IPS-20b (cell line): ENCODE results near the gene GNA12.

Experiments
- H3K27ac ChIP-seq: one replicate; pipeline ENCODE4 v1.5.1; 2013; ENCODE audit warnings: low read length
- H3K27me3 ChIP-seq: 2 replicates; pipeline ENCODE4 v1.6.1; 2013; ENCODE audit warnings: mild to moderate bottlenecking, low read length, inconsistent platforms; ENCODE audit not compliant: insufficient read depth
- H3K36me3 ChIP-seq: 2 replicates; pipeline ENCODE4 v1.6.1; 2013; ENCODE audit warnings: low read depth, mild to moderate bottlenecking, inconsistent platforms, low read length, moderate library complexity; ENCODE audit not compliant: insufficient read depth
- H3K4me1 ChIP-seq: 2 replicates; pipeline ENCODE4 v1.6.1; 2013; ENCODE audit warnings: mild to moderate bottlenecking, control low read depth, inconsistent platforms, low read length, moderate library complexity; ENCODE audit not compliant: insufficient read depth
- H3K4me3 ChIP-seq: 2 replicates; pipeline ENCODE4 v1.5.1; 2013; ENCODE audit warnings: mild to moderate bottlenecking, low read length, inconsistent platforms
- H3K9ac ChIP-seq: 2 replicates; pipeline ENCODE4 v1.6.1; 2013; ENCODE audit warnings: low read depth, mild to moderate bottlenecking, inconsistent platforms, low read length, moderate library complexity
- H3K9me3 ChIP-seq: 2 replicates; pipeline ENCODE4 v1.6.1; 2013; ENCODE audit warnings: mild to moderate bottlenecking, low read depth, low read length, inconsistent platforms; ENCODE audit not compliant: insufficient read depth

The GNA12 gene

GRCh38 chr7:2709553-2710285, 134.4 kb downstream of the GNA12 start:
- Histone ChIP-seq H3K27me3 (no peaks in the 10 kb centered on the region), H3K9ac (no peak overlapping the region), H3K4me3 (no peak overlapping the region), H3K9me3 (no peaks in the 10 kb centered on the region), H3K4me1 (no peaks in the 10 kb centered on the region), H3K36me3 (no peaks in the 10 kb centered on the region), H3K27ac (no peak overlapping the region)

- Histone ChIP-seq H3K27me3 (no peaks in the 10 kb centered on the region), H3K36me3 (no peaks in the 10 kb centered on the region), H3K27ac (no peak overlapping the region), H3K9ac (no peak overlapping the region), H3K4me3 (no peak overlapping the region), H3K4me1 (no peaks in the 10 kb centered on the region), H3K9me3 (no peaks in the 10 kb centered on the region)
Observed at GRCh38 chr7:2708547-2709310, 135.4 kb downstream of the GNA12 start.

- Histone ChIP-seq H3K4me1 (no peaks in the 10 kb centered on the region), H3K9ac (no peak overlapping the region), H3K4me3 (no peak overlapping the region), H3K27ac (no peak overlapping the region), H3K36me3 (no peaks in the 10 kb centered on the region), H3K9me3 (no peaks in the 10 kb centered on the region), H3K27me3 (no peaks in the 10 kb centered on the region)
Observed at GRCh38 chr7:2708041-2708440, 136.1 kb downstream of the GNA12 start.

DNA sequence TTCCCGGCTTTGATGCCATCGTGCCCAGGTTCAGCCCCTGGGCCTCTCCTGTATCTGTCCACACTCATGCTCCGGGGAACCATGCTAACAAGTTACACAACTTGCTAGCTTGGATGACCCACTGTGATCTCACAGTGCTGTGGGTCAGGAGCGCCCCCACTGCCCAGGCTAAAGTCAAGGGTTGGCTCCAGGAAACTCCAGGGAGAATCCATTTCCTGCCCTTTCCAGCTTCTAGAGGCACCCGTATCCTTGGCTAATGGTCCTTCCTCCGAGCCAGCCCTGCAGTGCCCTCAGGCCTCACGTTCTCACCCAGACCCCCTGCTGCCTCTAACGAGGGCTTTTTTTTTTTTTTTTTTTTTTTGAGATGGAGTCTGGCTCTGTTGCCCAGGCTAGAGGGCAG, 136.6 kb downstream of the GNA12 start:
- H3K36me3 ChIP-seq: no peaks in the 10 kb centered on the region
- no peaks in the 10 kb centered on the region for H3K9me3 ChIP-seq
- no peak overlapping the region for H3K4me3 ChIP-seq
- H3K9ac ChIP-seq: no peak overlapping the region
- H3K27me3 ChIP-seq: no peaks in the 10 kb centered on the region
- no peaks in the 10 kb centered on the region for H3K4me1 ChIP-seq
- no peak overlapping the region for H3K27ac ChIP-seq

DNA sequence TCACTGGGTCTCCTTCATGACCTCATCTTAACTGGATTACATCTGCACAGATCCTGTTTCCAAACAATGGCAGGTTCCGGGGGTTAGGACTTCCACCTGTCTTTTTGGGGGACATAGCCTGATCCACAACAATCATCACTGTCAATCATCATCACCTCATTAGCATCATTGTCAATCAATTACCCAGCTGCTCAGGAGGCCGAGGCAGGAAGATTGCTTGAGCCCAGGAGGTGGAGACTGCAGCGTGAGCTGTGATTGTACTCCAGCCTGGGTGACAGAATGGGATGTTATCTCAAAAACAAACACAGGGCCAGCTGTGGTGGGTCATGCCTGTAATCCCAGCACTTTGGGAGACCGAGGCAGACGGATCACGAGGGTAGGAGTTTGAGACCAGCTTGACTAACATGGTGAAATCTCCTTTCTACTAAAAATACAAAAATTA, 137.4 kb downstream of the GNA12 start:
- no peak overlapping the region for H3K27ac ChIP-seq
- no peaks in the 10 kb centered on the region for H3K27me3 ChIP-seq
- H3K4me3 ChIP-seq: no peak overlapping the region
- no peak overlapping the region for H3K9ac ChIP-seq
- no peaks in the 10 kb centered on the region for H3K36me3 ChIP-seq
- H3K4me1 ChIP-seq: no peaks in the 10 kb centered on the region
- H3K9me3 ChIP-seq: no peaks in the 10 kb centered on the region

DNA sequence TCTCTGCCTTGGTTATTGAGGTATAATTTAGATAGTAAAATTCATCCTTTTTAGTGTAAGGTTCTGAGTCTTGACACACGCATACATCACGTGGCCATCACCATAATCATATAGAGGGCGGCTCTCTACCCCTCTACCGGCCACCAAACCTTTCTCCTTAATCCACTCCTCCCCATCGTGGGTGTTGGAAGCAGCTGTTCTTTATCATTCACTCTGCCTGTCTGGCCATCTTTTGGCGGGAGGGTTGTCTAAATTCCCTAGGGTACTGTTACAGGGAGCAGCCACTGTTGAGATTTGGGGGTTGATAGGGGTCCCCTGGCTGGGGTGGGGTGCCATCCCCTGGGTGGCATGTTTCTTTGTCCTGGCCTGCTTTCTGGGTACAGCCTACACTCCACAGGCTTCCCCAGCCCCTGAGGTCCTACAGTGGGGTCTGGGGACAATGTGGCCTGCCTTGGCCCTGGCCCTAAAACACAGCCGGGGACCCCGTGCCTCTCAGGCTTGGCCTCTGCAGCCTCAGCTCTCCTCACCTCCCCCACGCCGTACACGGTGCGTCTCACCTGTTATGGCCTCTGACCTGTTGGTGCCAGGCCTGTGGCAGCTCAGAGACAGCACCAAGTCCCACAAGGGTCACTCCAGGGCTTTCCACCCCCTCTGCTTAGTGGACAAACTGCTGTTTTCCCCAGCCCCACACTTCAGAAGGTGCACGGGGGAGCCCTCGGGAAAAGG, 138.6 kb downstream of the GNA12 start:
- Histone ChIP-seq H3K27ac (no peak overlapping the region), H3K36me3 (no peaks in the 10 kb centered on the region), H3K4me3 (no peak overlapping the region), H3K27me3 (no peaks in the 10 kb centered on the region), H3K9ac (no peak overlapping the region), H3K4me1 (no peaks in the 10 kb centered on the region), H3K9me3 (no peaks in the 10 kb centered on the region)

GRCh38 chr7:2702594-2702957, 141.5 kb downstream of the GNA12 start:
- Histone ChIP-seq H3K4me1 (no peaks in the 10 kb centered on the region), H3K27ac (no peak overlapping the region), H3K27me3 (no peaks in the 10 kb centered on the region), H3K9ac (no peak overlapping the region), H3K4me3 (no peak overlapping the region), H3K36me3 (no peaks in the 10 kb centered on the region), H3K9me3 (no peaks in the 10 kb centered on the region)

GRCh38 chr7:2701832-2702593, 142.1 kb downstream of the GNA12 start:
- Histone ChIP-seq H3K9me3 (no peaks in the 10 kb centered on the region), H3K4me1 (no peaks in the 10 kb centered on the region), H3K9ac (no peak overlapping the region), H3K27ac (no peak overlapping the region), H3K36me3 (no peaks in the 10 kb centered on the region), H3K27me3 (no peaks in the 10 kb centered on the region), H3K4me3 (no peak overlapping the region)

GRCh38 chr7:2701424-2701823, 142.7 kb downstream of the GNA12 start:
- Histone ChIP-seq H3K4me3 (no peak overlapping the region), H3K4me1 (no peaks in the 10 kb centered on the region), H3K27ac (no peak overlapping the region), H3K36me3 (no peaks in the 10 kb centered on the region), H3K27me3 (no peaks in the 10 kb centered on the region), H3K9ac (no peak overlapping the region), H3K9me3 (no peaks in the 10 kb centered on the region)

DNA sequence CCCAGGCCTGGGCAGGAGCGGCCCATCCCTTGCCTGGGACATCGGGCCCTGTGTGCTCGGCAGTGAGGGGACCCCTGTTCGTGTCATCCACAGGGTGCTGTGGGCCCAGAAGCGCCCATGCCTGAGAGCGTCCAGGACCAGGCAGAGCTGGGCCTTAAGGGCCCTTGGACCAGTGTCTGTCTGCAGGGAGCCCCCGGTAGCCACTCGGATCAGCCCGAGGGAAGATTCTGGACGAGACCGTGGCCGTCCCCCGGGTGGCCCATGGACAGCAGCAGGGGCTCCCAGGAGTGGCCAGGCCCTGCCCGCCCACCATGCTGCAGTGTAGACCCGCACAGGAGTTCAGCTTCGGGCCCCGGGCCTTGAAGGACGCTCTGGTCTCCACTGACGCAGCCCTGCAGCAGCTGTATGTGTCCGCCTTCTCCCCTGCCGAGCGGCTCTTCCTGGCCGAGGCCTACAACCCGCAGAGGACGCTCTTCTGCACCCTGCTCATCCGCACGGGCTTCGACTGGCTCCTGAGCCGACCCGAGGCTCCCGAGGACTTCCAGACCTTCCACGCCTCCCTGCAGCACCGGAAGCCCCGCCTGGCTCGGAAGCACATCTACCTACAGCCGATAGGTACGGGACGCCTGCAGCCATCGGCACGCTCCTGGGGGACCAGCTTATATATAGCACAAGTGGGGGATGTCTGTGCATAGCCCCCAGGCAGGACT, 143.8 kb downstream of the GNA12 start:
- Histone ChIP-seq H3K9ac (no peak overlapping the region), H3K27ac (no peak overlapping the region), H3K36me3 (no peaks in the 10 kb centered on the region), H3K27me3 (no peaks in the 10 kb centered on the region), H3K9me3 (no peaks in the 10 kb centered on the region), H3K4me3 (no peak overlapping the region), H3K4me1 (no peaks in the 10 kb centered on the region)

DNA sequence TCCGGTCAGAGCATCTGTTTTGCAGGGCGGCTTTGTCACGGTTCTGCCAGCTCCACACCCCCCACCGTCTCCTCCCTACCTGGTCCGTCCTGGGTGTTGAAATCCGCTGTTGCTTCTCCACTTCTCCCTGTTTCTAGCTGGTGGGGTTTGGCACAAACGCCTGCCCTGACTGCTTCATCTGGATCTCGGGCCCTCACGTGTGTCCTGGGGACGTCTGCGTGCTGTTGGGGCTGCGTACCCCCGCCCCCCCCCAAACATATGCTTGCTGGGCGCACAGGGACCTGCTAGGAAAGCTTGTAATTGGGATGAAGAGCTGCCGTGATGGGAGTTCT, 144.9 kb downstream of the GNA12 start:
- no peak overlapping the region for H3K27ac ChIP-seq
- no peaks in the 10 kb centered on the region for H3K9me3 ChIP-seq
- no peaks in the 10 kb centered on the region for H3K4me1 ChIP-seq
- H3K9ac ChIP-seq: no peak overlapping the region
- no peak overlapping the region for H3K4me3 ChIP-seq
- no peaks in the 10 kb centered on the region for H3K27me3 ChIP-seq
- no peaks in the 10 kb centered on the region for H3K36me3 ChIP-seq
